SKM-1 (cell line): ENCODE measurements around the gene STX18.
"Not testable (repeated sequence)": the region's sequence is repeated elsewhere in the genome, so short reads cannot be mapped to it uniquely, and the experiment has no call there.

Experiments used
- DNase-seq: peaks from one replicate; lab custom pipeline; 2025; ENCODE audit not compliant: unreplicated experiment; lab: John Stamatoyannopoulos, UW

The STX18 gene

GRCh38 chr4:4555916-4556315, 14.1 kb upstream of the STX18 start:
- no peak for DNase-seq

- DNase-seq = no peak
Observed at GRCh38 chr4:4554234-4554633, 12.4 kb upstream of the STX18 start.

DNA sequence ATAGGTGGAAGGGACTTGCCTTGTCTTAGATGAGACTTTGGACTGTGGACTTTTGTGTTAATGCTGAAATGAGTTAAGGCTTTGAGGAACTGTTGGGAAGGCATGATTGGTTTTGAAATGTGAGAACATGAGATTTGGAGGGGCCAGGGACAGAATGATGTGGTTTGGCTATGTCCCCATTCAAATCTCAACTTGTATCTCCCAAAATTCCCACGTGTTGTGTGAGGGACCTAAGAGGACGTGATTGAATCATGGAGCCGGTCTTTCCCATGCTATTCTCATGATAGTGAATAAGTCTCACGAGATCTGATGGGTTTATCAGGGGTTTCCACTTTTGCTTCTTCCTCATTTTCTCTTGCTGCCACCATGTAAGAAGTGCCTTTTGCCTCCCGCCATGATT, 10.2 kb upstream of the STX18 start:
- not testable (repeated sequence) for DNase-seq

DNA sequence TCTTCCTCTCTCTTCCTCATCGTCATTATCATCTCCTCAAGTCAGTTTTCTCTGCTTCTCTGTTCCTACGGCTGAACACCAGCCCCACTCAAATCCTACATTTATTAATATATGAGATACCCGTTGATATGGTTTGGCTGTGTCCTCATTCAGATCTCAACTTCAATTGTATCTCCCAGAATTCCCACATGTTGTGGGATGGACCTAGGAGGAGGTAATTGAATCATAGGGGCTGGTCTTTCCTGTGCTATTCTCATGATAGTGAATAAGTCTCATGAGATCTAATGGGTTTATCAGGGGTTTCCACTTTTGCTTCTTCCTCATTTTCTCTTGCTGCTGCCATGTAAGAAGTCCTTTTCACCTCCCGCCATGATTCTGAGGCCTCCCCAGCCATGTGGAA, 8.3 kb upstream of the STX18 start:
- DNase-seq = not testable (repeated sequence)

DNA sequence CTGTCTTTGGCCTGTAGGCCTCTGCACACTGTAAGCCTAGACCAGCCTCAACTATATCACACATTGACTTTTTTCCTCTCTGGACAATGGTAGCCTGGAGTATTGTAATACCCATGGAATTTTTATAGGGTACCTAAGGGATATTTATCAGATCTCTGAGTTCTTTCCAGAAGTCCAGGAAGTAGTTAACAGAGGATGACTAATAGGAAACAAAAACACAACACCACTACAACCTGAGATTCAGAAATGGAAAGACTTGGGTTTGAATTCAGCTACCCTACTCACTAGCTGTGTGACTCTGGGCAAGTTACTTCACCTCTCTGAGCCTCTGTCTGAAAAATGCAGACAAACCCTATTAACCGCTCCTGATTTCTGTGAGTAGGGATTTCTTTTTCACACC, 7.7 kb upstream of the STX18 start:
- no peak for DNase-seq

GRCh38 chr4:4542774-4543485, 1.1 kb upstream of the STX18 start:
- DNase-seq = no peak

DNA sequence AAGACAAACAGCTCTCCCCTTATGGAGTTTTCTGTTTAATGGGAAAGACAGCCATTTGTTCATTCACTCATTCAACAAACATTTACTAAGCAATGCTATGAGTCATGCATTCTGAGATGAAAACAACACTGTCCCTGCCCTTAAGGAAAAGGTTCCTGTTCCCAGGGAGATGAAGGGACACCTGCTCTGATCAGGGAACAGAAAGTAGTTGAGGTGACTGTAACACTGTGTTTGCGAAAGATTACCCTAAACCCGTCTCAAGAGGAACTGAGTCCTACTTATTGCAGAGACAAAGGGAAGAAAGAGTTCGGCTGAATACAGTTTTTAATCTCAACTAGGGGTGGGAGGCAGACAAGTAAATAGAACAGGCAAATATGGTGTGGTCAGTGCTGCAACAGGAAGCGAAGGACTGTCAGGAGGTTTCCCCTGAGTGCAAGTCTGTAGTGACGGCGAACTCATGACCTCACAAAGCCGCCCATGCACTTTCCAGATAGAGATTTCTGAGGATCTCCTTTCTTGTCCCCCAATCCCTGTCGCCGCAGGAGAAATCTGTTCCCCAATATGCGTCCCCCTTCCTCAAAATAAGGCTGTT, 712 bp downstream of the STX18 start:
- DNase-seq = peak; percentile 67

GRCh38 chr4:4539481-4539880, 2.4 kb downstream of the STX18 start:
- DNase-seq = no peak

DNA sequence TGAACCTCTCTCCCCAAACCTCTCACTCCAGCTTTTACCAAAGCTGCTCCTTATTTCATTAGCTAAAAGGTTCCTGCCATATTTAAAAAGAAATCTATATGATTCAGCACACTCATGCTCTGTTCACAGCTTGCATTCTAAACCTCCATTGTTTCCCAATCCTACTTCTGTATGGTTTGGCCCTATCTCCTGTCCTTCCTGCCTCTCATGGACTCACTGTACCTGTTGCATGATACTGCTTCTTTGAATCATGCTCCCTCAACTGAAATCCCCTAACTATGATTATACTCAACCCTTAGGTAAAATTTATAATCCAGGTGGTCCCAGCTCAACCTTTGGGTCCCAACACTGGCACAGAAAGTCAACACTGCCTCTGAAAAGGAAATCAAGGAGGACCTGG, 6.3 kb downstream of the STX18 start:
- DNase-seq = no peak

DNA sequence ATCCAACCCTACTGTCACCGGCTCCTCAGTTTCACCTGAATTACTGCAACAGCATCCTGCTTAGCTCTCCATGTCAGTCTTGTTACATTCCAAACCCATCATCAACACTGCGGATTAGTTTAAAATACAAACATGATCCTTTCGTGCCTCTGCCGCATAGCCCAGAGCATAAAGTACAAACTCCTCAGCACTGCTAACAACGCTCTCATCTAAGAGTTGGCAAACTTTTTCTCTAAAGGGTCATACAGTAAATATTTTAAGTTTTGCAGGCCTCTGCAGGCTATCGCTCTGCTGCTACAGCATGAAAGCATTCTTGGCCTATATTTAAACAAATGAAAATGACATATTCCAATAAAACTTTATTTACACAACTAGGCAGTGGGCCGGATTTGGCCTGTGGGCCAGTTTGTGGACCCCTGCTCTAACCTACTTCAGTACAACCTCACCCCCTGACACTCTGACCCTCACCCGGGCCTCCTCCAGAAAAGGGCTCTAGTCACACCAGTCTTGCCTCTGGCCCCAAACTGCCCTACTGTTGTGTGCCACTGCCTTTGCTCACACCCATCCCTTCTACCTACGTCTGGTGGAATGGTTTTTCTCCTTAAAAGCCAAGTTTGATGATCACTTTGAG, 7.2 kb downstream of the STX18 start:
- DNase-seq = no peak

GRCh38 chr4:4533461-4534169, 8.2 kb downstream of the STX18 start:
- no peak for DNase-seq

GRCh38 chr4:4532371-4533154, 9.3 kb downstream of the STX18 start:
- DNase-seq = no peak

- DNase-seq = no peak
Observed at GRCh38 chr4:4529392-4529791, 12.5 kb downstream of the STX18 start.

GRCh38 chr4:4526401-4526800, 15.4 kb downstream of the STX18 start:
- no peak for DNase-seq

DNA sequence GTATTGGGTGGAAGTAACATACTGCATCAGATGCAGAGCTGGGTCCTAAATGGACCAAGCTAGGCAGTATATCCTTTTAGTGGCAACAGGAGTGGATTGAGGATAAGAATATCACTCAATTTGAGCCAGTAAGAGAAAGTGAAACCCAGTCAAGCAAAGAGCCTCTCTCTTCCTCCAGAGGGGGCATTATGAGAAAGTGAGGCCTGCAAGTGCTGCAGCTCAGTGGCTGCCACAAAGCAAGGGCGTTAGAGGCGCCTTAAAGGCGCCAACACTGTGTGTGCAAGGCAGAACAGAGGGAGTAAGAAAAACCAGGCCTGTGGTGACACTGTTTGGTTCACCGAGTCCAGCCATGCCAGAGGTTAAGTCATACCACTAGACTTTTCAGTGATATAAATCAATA, 17.5 kb downstream of the STX18 start:
- no peak for DNase-seq

- DNase-seq = no peak
Observed at GRCh38 chr4:4521731-4522130, 20.1 kb downstream of the STX18 start.

DNA sequence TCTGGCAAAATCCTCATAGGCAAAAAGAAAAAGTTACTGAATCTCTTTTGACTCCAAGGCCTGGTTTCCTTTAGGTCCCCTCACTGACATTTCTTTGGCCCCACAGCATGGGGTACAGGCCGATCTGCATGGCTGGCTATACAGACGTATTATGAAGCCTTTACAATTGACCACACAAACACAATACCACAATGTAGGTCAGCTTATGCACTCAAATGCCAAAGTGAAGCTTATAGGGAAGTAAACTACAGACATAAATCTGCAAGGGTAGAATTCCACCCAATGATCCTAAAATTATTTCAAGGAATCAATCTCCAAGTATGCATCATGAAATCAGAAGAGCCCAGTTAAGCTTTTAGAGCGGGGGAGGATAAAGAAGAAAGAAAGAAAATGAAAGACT, 20.7 kb downstream of the STX18 start:
- DNase-seq = no peak

GRCh38 chr4:4519297-4519894, 22.5 kb downstream of the STX18 start:
- DNase-seq = no peak

DNA sequence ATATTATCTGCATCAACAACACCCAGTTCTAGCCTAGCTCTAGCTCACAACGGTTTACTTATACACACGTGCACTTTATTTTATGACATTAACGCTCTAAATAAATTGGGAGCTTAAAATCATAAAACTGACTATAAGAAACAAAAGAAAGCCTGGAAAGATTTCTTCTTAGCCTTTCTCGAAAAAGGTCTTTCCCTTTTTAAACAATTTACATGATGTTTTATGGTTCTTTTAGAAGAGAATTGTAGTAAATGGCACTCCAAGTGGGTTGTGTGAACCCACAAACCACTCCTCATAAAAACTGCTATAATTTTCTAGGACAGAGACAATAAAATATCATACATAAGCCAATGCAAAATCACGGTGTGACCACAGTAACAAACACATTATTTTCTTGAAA, 23.1 kb downstream of the STX18 start:
- no peak for DNase-seq

DNA sequence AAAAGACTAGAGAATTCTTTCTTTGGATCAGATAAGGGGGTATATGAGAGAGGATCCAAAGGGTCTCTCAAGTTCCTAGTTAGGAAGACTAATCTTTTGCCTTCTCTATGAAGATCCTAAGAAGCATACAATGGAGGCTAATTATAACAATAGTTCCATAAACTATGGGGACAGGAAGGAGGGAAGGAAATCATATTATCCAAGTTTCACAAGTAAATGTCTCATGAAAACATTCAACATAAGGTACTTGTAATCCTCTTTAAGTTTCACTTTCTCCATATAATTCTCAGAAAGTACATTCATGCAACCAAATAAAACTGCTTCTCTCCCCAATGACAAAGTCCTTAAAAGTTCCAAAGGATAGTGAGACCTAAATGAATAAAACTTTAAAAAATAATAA, 27.1 kb downstream of the STX18 start:
- DNase-seq = no peak

DNA sequence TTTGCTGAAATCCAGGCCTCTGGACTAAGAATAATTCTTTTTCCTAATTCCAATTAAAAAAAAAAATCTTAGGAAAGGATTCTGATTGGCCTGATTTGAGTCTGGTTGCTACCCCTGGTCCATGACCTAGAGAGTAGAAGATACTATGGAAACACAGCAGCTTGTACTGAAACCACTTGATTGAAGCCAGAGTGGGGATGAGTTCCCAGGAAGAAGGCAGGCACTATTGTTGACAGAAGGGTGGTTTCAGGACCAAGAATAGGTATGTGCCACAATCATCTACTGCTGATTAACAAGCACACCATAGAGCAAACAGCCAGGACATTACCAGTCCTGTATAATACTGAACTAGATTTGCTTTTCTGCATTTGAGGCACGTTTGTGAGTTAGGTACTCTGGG, 29.6 kb downstream of the STX18 start:
- no peak for DNase-seq
